Central memory CD8-positive, alpha-beta T cell (primary cell): ENCODE results near the gene JAKMIP2.
"Not testable (repeated sequence)": the region's sequence is repeated elsewhere in the genome, so short reads cannot be mapped to it uniquely, and the experiment has no call there.

ENCODE experiments used
- ATAC-seq: fragments of 150-1000 bp; cut with Tn5 transposase; replicated peaks from 2 replicates; pipeline ENCODE4 v1.10.0; 2022; ENCODE audit warnings: mild to moderate bottlenecking, moderate FRiP score, moderate number of reproducible peaks; ENCODE audit not compliant: poor library complexity, severe bottlenecking; ENCODE audit errors: extremely low read depth
- DNase-seq, 2 donors: peaks; one replicate each; pipeline ENCODE4 v3.0.0; 2021; ENCODE audit warnings: low spot score in 2 of 2
- H3K27ac Mint-ChIP-seq: one replicate; pipeline ENCODE4 v1.8.0; 2022; ENCODE audit warnings: low read depth, mild to moderate bottlenecking, moderate library complexity, mixed read lengths
- H3K27me3 Mint-ChIP-seq: one replicate; pipeline ENCODE4 v1.8.0; 2022; ENCODE audit warnings: mixed read lengths
- H3K36me3 Mint-ChIP-seq: one replicate; pipeline ENCODE4 v1.8.0; 2022; ENCODE audit warnings: mild to moderate bottlenecking, moderate library complexity, mixed read lengths; ENCODE audit not compliant: insufficient read depth
- H3K4me1 Mint-ChIP-seq: one replicate; pipeline ENCODE4 v1.8.0; 2022; ENCODE audit warnings: mixed read lengths
- H3K4me3 Mint-ChIP-seq: one replicate; pipeline ENCODE4 v1.8.0; 2022; ENCODE audit warnings: mild to moderate bottlenecking, moderate library complexity, mixed read lengths
- H3K9me3 Mint-ChIP-seq: one replicate; pipeline ENCODE4 v1.8.0; 2022; ENCODE audit warnings: mixed read lengths

JAKMIP2 gene

GRCh38 chr5:147619281-147619878, 163.1 kb downstream of the JAKMIP2 start:
- peaks cover 25% of the 10 kb centered on the region for H3K36me3 Mint-ChIP-seq
- no peak for ATAC-seq
- H3K4me3 Mint-ChIP-seq, result no peak overlapping the region

GRCh38 chr5:147617711-147618350, 164.7 kb downstream of the JAKMIP2 start:
- H3K27ac Mint-ChIP-seq, result no peak overlapping the region
- H3K36me3 Mint-ChIP-seq, result peaks cover 21% of the 10 kb centered on the region
- no peak for DNase-seq
- H3K27me3 Mint-ChIP-seq, result no peaks in the 10 kb centered on the region
- no peak overlapping the region for H3K4me3 Mint-ChIP-seq
- no peaks in the 10 kb centered on the region for H3K4me1 Mint-ChIP-seq
- H3K9me3 Mint-ChIP-seq, result no peaks in the 10 kb centered on the region
- no peak for ATAC-seq

More at GRCh38 chr5:147619281-147619878, 163.1 kb downstream of the JAKMIP2 start:
- Mint-ChIP-seq H3K9me3 (no peaks in the 10 kb centered on the region), H3K27me3 (no peaks in the 10 kb centered on the region), H3K27ac (no peak overlapping the region), H3K4me1 (no peaks in the 10 kb centered on the region)
- DNase-seq, result no peak

- Mint-ChIP-seq H3K36me3 (peaks cover 21% of the 10 kb centered on the region), H3K9me3 (no peaks in the 10 kb centered on the region), H3K4me1 (no peaks in the 10 kb centered on the region), H3K27ac (no peak overlapping the region), H3K4me3 (no peak overlapping the region), H3K27me3 (no peaks in the 10 kb centered on the region)
- ATAC-seq, result no peak
- no peak for DNase-seq
Observed at GRCh38 chr5:147617191-147617606, 165.3 kb downstream of the JAKMIP2 start.

- Mint-ChIP-seq H3K36me3 (peaks cover 23% of the 10 kb centered on the region), H3K27me3 (no peaks in the 10 kb centered on the region), H3K27ac (no peak overlapping the region), H3K9me3 (no peaks in the 10 kb centered on the region), H3K4me1 (no peaks in the 10 kb centered on the region), H3K4me3 (no peak overlapping the region)
- no peak for ATAC-seq
- DNase-seq, result no peak
Observed at GRCh38 chr5:147616421-147616820, 166.1 kb downstream of the JAKMIP2 start.

GRCh38 chr5:147613359-147613758, 169.2 kb downstream of the JAKMIP2 start:
- Mint-ChIP-seq H3K27ac (no peak overlapping the region), H3K27me3 (no peaks in the 10 kb centered on the region), H3K9me3 (no peaks in the 10 kb centered on the region), H3K36me3 (peaks cover 16% of the 10 kb centered on the region), H3K4me3 (no peak overlapping the region), H3K4me1 (no peaks in the 10 kb centered on the region)
- ATAC-seq (no peak), DNase-seq (no peak)

- no peak overlapping the region for H3K27ac Mint-ChIP-seq
- H3K27me3 Mint-ChIP-seq, result no peaks in the 10 kb centered on the region
- ATAC-seq (no peak), DNase-seq (no peak)
- no peak overlapping the region for H3K4me3 Mint-ChIP-seq
- no peaks in the 10 kb centered on the region for H3K9me3 Mint-ChIP-seq
- H3K36me3 Mint-ChIP-seq, result peaks cover 11% of the 10 kb centered on the region
- no peaks in the 10 kb centered on the region for H3K4me1 Mint-ChIP-seq
Observed at GRCh38 chr5:147611483-147611882, 171.0 kb downstream of the JAKMIP2 start.

GRCh38 chr5:147610798-147611197, 171.7 kb downstream of the JAKMIP2 start:
- Mint-ChIP-seq H3K27ac (no peak overlapping the region), H3K4me3 (no peak overlapping the region), H3K9me3 (no peaks in the 10 kb centered on the region), H3K27me3 (no peaks in the 10 kb centered on the region), H3K36me3 (peaks cover 11% of the 10 kb centered on the region), H3K4me1 (no peaks in the 10 kb centered on the region)
- DNase-seq (no peak), ATAC-seq (no peak)

GRCh38 chr5:147601652-147602051, 180.9 kb downstream of the JAKMIP2 start:
- Mint-ChIP-seq H3K4me3 (no peak overlapping the region), H3K9me3 (peaks cover 6% of the 10 kb centered on the region), H3K27me3 (no peaks in the 10 kb centered on the region), H3K4me1 (no peaks in the 10 kb centered on the region), H3K36me3 (peaks cover 2% of the 10 kb centered on the region), H3K27ac (no peak overlapping the region)
- ATAC-seq (no peak), DNase-seq (no peak)

GRCh38 chr5:147591120-147591519, 191.4 kb downstream of the JAKMIP2 start:
- no peak for DNase-seq
- Mint-ChIP-seq H3K4me1 (no peaks in the 10 kb centered on the region), H3K9me3 (no peaks in the 10 kb centered on the region), H3K4me3 (no peak overlapping the region), H3K36me3 (peaks cover 10% of the 10 kb centered on the region), H3K27ac (no peak overlapping the region), H3K27me3 (no peaks in the 10 kb centered on the region)
- ATAC-seq, result no peak

GRCh38 chr5:147590096-147590495, 192.4 kb downstream of the JAKMIP2 start:
- Mint-ChIP-seq H3K9me3 (no peaks in the 10 kb centered on the region), H3K4me1 (no peaks in the 10 kb centered on the region), H3K27me3 (no peaks in the 10 kb centered on the region), H3K36me3 (peaks cover 6% of the 10 kb centered on the region), H3K27ac (no peak overlapping the region), H3K4me3 (no peak overlapping the region)
- ATAC-seq, result no peak
- DNase-seq, result no peak

GRCh38 chr5:147586832-147587231, 195.7 kb downstream of the JAKMIP2 start:
- no peak overlapping the region for H3K27ac Mint-ChIP-seq
- no peaks in the 10 kb centered on the region for H3K9me3 Mint-ChIP-seq
- H3K4me3 Mint-ChIP-seq, result no peak overlapping the region
- peaks cover 6% of the 10 kb centered on the region for H3K36me3 Mint-ChIP-seq
- H3K27me3 Mint-ChIP-seq, result no peaks in the 10 kb centered on the region
- no peaks in the 10 kb centered on the region for H3K4me1 Mint-ChIP-seq
- ATAC-seq (no peak), DNase-seq (no peak)

- Mint-ChIP-seq H3K4me1 (no peaks in the 10 kb centered on the region), H3K27me3 (peaks cover 4% of the 10 kb centered on the region), H3K36me3 (peaks cover 6% of the 10 kb centered on the region), H3K9me3 (no peaks in the 10 kb centered on the region), H3K27ac (no peak overlapping the region), H3K4me3 (no peak overlapping the region)
- DNase-seq (no peak), ATAC-seq (no peak)
Observed at GRCh38 chr5:147586221-147586620, 196.3 kb downstream of the JAKMIP2 start.

GRCh38 chr5:147582272-147582671, 200.3 kb downstream of the JAKMIP2 start:
- not testable (repeated sequence) for H3K36me3 Mint-ChIP-seq, DNase-seq, H3K9me3 Mint-ChIP-seq, H3K4me1 Mint-ChIP-seq, H3K4me3 Mint-ChIP-seq, H3K27ac Mint-ChIP-seq, ATAC-seq
- peaks cover 29% of the 10 kb centered on the region for H3K27me3 Mint-ChIP-seq
